Ishikawa (cell line): ENCODE measurements around the gene GRM1.

Experiments
- EP300 ChIP-seq: IDR thresholded peaks from 2 replicates; pipeline ENCODE4 v1.6.1; 2012; ENCODE audit warnings: borderline replicate concordance
- REST ChIP-seq: IDR thresholded peaks from 2 replicates; pipeline ENCODE4 v1.6.1; 2012; ENCODE audit warnings: low read depth, mild to moderate bottlenecking
- TF ChIP-seq, protein P1 (sequence below): IDR thresholded peaks from 2 replicates; pipeline ENCODE4 v1.6.1; 2012

DNA sequence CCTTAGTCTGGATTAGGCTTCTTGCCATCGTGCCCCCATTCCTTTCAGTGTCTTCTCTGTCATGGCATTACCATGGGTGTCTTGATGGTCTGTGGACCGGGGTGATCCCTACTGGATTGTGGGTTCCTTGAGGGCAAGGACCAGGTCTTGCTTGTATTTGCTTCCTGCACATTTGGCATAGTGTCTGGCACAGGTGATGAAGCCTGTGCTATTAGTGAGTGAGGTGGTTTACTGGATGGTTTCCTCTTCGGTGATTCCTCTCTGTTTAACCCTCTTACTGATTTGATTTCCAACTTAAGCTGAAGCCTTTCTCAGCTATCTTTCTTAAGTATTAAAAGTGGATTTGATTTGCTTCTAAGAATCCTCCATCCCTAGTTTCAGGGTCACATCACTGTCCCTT lies 162.3 kb downstream of the GRM1 start:
- TF ChIP-seq REST (no peak), EP300 (no peak)
- TF ChIP-seq, protein P1, sequence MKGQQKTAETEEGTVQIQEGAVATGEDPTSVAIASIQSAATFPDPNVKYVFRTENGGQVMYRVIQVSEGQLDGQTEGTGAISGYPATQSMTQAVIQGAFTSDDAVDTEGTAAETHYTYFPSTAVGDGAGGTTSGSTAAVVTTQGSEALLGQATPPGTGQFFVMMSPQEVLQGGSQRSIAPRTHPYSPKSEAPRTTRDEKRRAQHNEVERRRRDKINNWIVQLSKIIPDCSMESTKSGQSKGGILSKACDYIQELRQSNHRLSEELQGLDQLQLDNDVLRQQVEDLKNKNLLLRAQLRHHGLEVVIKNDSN: no peak
